K562 (cell line): ENCODE results near the gene FJX1. TPM values are rescaled to one million over a fixed set of nuclear protein-coding genes. Genes with fewer than 3 reads are reported as not detected.

Experiments
- ATAC-seq: fragments of 200-7000 bp; cut with Tn5 transposase; 3 replicates; pipeline ENCODE4 v1.9.1; 2020; ENCODE audit warnings: moderate library complexity
- BruUV-seq: library from RNA; stranded (reverse); fragments of 400-500 nt; replicated peaks from 2 replicates; lab custom pipeline; 2021; lab: Mats Ljungman, UMichigan
- CTCF ChIA-PET: fragments of 300-600 bp; formaldehyde crosslinking; extraction: SDS; loops from one replicate; lab custom pipeline; 2021; ENCODE audit warnings: low intra/inter-chr PET ratio; lab: Yijun Ruan, JAX
- POLR2A ChIA-PET: fragments of 300-600, 350-650 bp; sonication (Branson Sonifier 250); formaldehyde crosslinking; extraction: SDS; loops from one replicate; lab custom pipeline; 2021; ENCODE audit warnings: antibody characterized with exemption, inconsistent platforms; lab: Yijun Ruan, JAX
- DNase-seq, 4 experiments: peaks; one replicate each; pipeline versions ENCODE4 v3.0.0 to v3.0.0-alpha.2; 2011 to 2018; ENCODE audit warnings: low spot score in 3 of 4, mixed read lengths in 3 of 4; ENCODE audit errors: extremely low read depth in 1 of 4
- FAIRE-seq: peaks from 2 replicates; lab custom pipeline; 2011; peaks lifted over from hg19 to GRCh38; lab: Jason Lieb, UNC
- H2AFZ ChIP-seq: 2 replicates; pipeline ENCODE4 v1.6.0; 2011; ENCODE audit warnings: low read depth, low read length, control low read depth, inconsistent platforms
- H3K27ac ChIP-seq: fragments of 200-600 bp; 3 replicates; pipeline ENCODE4 v1.8.0; 2011; ENCODE audit warnings: low read depth, mild to moderate bottlenecking, control low read depth, inconsistent platforms, low read length, moderate library complexity, mixed read lengths; ENCODE audit errors: extremely low read depth
- H3K27me3 ChIP-seq, 2 experiments: fragments of 300-600 bp in 1 of 2; 2 replicates in 1 of 2; 3 replicates in 1 of 2; pipeline versions ENCODE4 v1.6.0 to v1.8.0; 2011; ENCODE audit warnings: inconsistent platforms in 2 of 2, low read length in 2 of 2, mild to moderate bottlenecking in 1 of 2, mixed read lengths in 1 of 2, moderate library complexity in 1 of 2; ENCODE audit not compliant: control insufficient read depth in 2 of 2, insufficient read depth in 2 of 2
- H3K36me3 ChIP-seq: fragments of 300-600 bp; 3 replicates; pipeline ENCODE4 v1.8.0; 2011; ENCODE audit warnings: mild to moderate bottlenecking, low read length, inconsistent platforms; ENCODE audit not compliant: control insufficient read depth, insufficient read depth
- H3K4me1 ChIP-seq, 2 experiments: fragments of 200-600 bp in 1 of 2; replicated peaks in 1 of 2; 2 replicates in 1 of 2; 3 replicates in 1 of 2; pipeline versions ENCODE4 v1.5.1 to v1.8.0; 2011; ENCODE audit warnings: inconsistent platforms in 2 of 2, low read length in 2 of 2, mild to moderate bottlenecking in 1 of 2, mixed read lengths in 1 of 2, moderate library complexity in 1 of 2; ENCODE audit not compliant: control insufficient read depth in 2 of 2, insufficient read depth in 2 of 2
- H3K4me2 ChIP-seq: 2 replicates; pipeline ENCODE4 v1.6.1; 2011; ENCODE audit warnings: low read length, control low read depth, inconsistent platforms, mixed read lengths; ENCODE audit not compliant: insufficient read depth
- H3K4me3 ChIP-seq: fragments of 200-600 bp; sonication (generic), shearing (Covaris generic); 2 replicates; pipeline ENCODE4 v1.5.1; 2016; ENCODE audit warnings: control low read depth, inconsistent platforms
- H3K79me2 ChIP-seq: fragments of 200-600 bp; 3 replicates; pipeline ENCODE4 v1.8.0; 2011; ENCODE audit warnings: low read length, inconsistent platforms; ENCODE audit not compliant: control insufficient read depth, insufficient read depth
- H3K9ac ChIP-seq, 2 experiments: 2 replicates each; pipeline versions ENCODE4 v1.6.0 to v1.6.1; 2011; ENCODE audit warnings: low read depth in 2 of 2, low read length in 2 of 2, control low read depth in 1 of 2, inconsistent platforms in 1 of 2, mild to moderate bottlenecking in 1 of 2, mixed read lengths in 1 of 2; ENCODE audit not compliant: insufficient read depth in 1 of 2
- H3K9me1 ChIP-seq: one replicate; pipeline ENCODE4 v1.6.0; 2011; ENCODE audit warnings: inconsistent platforms, mild to moderate bottlenecking, low read length, moderate library complexity; ENCODE audit not compliant: control insufficient read depth, insufficient read depth
- H3K9me3 ChIP-seq: replicated peaks from 2 replicates; pipeline ENCODE4 v1.5.1; 2011; ENCODE audit warnings: low read depth, low read length, inconsistent platforms; ENCODE audit not compliant: control insufficient read depth, insufficient read depth
- H4K20me1 ChIP-seq: replicated peaks from 2 replicates; pipeline ENCODE4 v1.6.1; 2011; ENCODE audit warnings: low read length, inconsistent platforms, mixed read lengths; ENCODE audit not compliant: control insufficient read depth, insufficient read depth
- HMGXB4 ChIP-seq: sonication (generic); formaldehyde crosslinking; IDR thresholded peaks from 2 replicates; pipeline ENCODE4 v1.8.1; 2023; ENCODE audit warnings: mild to moderate bottlenecking, missing genetic modification reagents
- KDM2B ChIP-seq: fragments of 250-450 bp; sonication (Bioruptor Pico); IDR thresholded peaks from 2 replicates; pipeline ENCODE4 v1.8.0; 2021; ENCODE audit warnings: mild to moderate bottlenecking, moderate library complexity
- KLF16 ChIP-seq: IDR thresholded peaks from 2 replicates; pipeline ENCODE4 v1.6.1; 2016; ENCODE audit warnings: antibody characterized with exemption
- MYNN ChIP-seq, 2 experiments: sonication (generic); formaldehyde crosslinking in 1 of 2; IDR thresholded peaks; 2 replicates each; pipeline versions ENCODE4 v1.5.0 to v1.6.1; 2016 to 2020; ENCODE audit warnings: antibody characterized with exemption in 1 of 2, missing genetic modification reagents in 1 of 2
- WGBS: fragments of 100-300 bp; shearing (Covaris generic); methylation state at CpG from one replicate; pipeline ENCODE4 v1.1.6; 2016; ENCODE audit warnings: low coverage, mixed read lengths; ENCODE audit not compliant: insufficient coverage; ENCODE audit errors: missing lambda C conversion rate; 5-methylcytosine and 5-hydroxymethylcytosine counted together
- in situ Hi-C: fragments of 300-500 bp; cut with MboI; formaldehyde crosslinking; loops from 4 replicates; pipeline ENCODE4 v1.15.0; 2018; ENCODE audit warnings: inconsistent platforms, mixed read lengths
- intact Hi-C: fragments of 100-400 bp; cut with micrococcal nuclease; formaldehyde crosslinking; loops from 2 replicates; pipeline ENCODE4 v1.14.2; 2022
- polyA plus RNA-seq, 8 experiments: library from polyadenylated mRNA; depleted of rRNA in 4 of 8; stranded (reverse) in 5 of 8; unstranded in 3 of 8; fragments of >200 nt; fragmentation: Nextera tagmentation in 2 of 8; fragmentation: Illumina TruSeq in 1 of 8; extraction: Ambion mirVana in 2 of 8; extraction: Trizol in 1 of 8; gene quantifications; 2 replicates each; pipeline versions ENCODE4 v1.2.1 to v1.2.3, GENCODE V29; 2011 to 2014; ENCODE audit warnings: inconsistent platforms in 1 of 8, missing spikeins in 1 of 8
- total RNA-seq, 7 experiments: library from RNA; depleted of rRNA in 6 of 7; stranded (reverse); fragments of >200 nt in 6 of 7; fragmentation: Illumina TruSeq in 2 of 7; extraction: Trizol in 2 of 7; gene quantifications; 2 replicates each; pipeline versions ENCODE4 v1.2.1 to v1.2.3, GENCODE V29; 2011 to 2021; ENCODE audit warnings: low replicate concordance in 1 of 7
- TF ChIP-seq, protein P1 (sequence below), 3 experiments: fragments of 200-800 bp in 1 of 3; sonication (Bioruptor generic) in 1 of 3; sonication (generic) in 1 of 3; formaldehyde crosslinking in 1 of 3; IDR thresholded peaks; 2 replicates each; pipeline versions ENCODE4 v1.6.1 to v1.8.0; 2016 to 2022; ENCODE audit warnings: mild to moderate bottlenecking in 2 of 3, missing compliant biosample characterization in 2 of 3, missing genetic modification characterization in 2 of 3, missing genetic modification reagents in 1 of 3

Gene FJX1
- total and polyA plus RNA-seq, 9 of the 15 experiments (the other 6 are each of a cell fraction or from before 2014, with no cell fraction given), result 0.10 to 2.7 (median 0.72) TPM

DNA sequence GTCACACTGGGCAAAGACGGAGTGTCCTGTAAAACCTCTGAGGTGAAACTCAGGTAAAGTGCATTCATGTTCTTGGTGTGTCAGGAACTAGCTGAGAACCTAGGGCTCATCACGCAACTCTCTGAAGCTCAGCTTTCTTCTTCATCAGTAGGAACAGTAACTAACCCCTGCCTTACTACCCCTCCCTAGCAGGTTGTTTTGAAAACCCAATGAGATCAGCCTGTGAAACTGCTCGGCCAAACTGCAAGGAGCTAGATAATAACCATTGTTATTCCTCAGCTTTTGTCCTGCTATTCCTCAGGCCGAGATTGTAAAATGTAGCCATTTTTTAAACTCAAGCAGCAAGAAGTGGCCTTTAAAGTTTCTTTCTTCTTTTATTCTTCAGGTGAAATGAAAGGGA lies 9.8 kb upstream of the FJX1 start:
- peaks cover 4% of the 10 kb centered on the region; the same call in 1 of the 2 replicates for H4K20me1 ChIP-seq
- FAIRE-seq, result no peak
- H3K9ac ChIP-seq, result no peak overlapping the region
- no peak overlapping the region for H2AFZ ChIP-seq
- WGBS, result 0% methylated on average over 3 of the region's 4 CpGs
- POLR2A ChIA-PET, result no interaction called here
- no TSS peak for BruUV-seq
- no peaks in the 10 kb centered on the region for H3K9me3 ChIP-seq
- TF ChIP-seq, protein P1, sequence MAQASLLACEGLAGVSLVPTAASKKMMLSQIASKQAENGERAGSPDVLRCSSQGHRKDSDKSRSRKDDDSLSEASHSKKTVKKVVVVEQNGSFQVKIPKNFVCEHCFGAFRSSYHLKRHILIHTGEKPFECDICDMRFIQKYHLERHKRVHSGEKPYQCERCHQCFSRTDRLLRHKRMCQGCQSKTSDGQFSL (CRISPR knock-in tag; IDR thresholded peaks at IDR 0.05), result no peak
- TF ChIP-seq, protein P1 (tag; IDR thresholded peaks at IDR 0.05), result no peak
- TF ChIP-seq HMGXB4 (CRISPR knock-in tag), result no peak
- no peak for TF ChIP-seq MYNN (IDR thresholded peaks at IDR 0.05)
- no peak for TF ChIP-seq MYNN (CRISPR knock-in tag; IDR thresholded peaks at IDR 0.05)
- no peak for TF ChIP-seq KLF16
- TF ChIP-seq KDM2B (CRISPR knock-in tag), result no peak
- intact Hi-C loops (no loop called here), in situ Hi-C loops (loop anchor here (5.0 kb wide), 1 partner anchor 654 kb away; no protein-coding TSS in a partner anchor)
- no peaks in the 10 kb centered on the region; a peak in 1 of 5 replicates for H3K4me1 ChIP-seq
- peaks cover 17 to 29% of the 10 kb centered on the region in 2 experiments; a peak in 4 of 5 replicates for H3K27me3 ChIP-seq
- no peak overlapping the region for H3K4me2 ChIP-seq
- H3K9me1 ChIP-seq, result no peaks in the 10 kb centered on the region
- H3K4me3 ChIP-seq, result no peak overlapping the region
- DNase-seq, result no peak
- H3K27ac ChIP-seq, result no peak overlapping the region
- H3K36me3 ChIP-seq, result no peaks in the 10 kb centered on the region
- H3K79me2 ChIP-seq, result no peaks in the 10 kb centered on the region
- CTCF ChIA-PET, result no interaction called here
- ATAC-seq, result no peak
